Activated CD8-positive, alpha-beta T cell treated with anti-CD3 and anti-CD28 coated beads for 36 hours (primary cell): Measurements from ENCODE around the gene POC5. TPM values are rescaled to one million over a fixed set of nuclear protein-coding genes. Genes with fewer than 3 reads are reported as not detected.

Source experiments
- ATAC-seq: fragments of 200-7000 bp; cut with Tn5 transposase; one replicate; pipeline ENCODE4 v1.10.0; 2021; ENCODE audit warnings: mild to moderate bottlenecking, moderate library complexity
- CTCF ChIA-PET: fragments of 350-600 bp; sonication (Branson Sonifier 250); formaldehyde crosslinking; loops from one replicate; lab custom pipeline; 2021; ENCODE audit warnings: antibody characterized with exemption; lab: Charles Lee
- POLR2A ChIA-PET: fragments of 350-600 bp; sonication (Branson Sonifier 250); formaldehyde crosslinking; loops from one replicate; lab custom pipeline; 2021; ENCODE audit warnings: antibody characterized with exemption; lab: Charles Lee
- DNase-seq: peaks from one replicate; pipeline ENCODE4 v3.0.0-alpha.2; 2020
- H3K27ac Mint-ChIP-seq: one replicate; pipeline ENCODE4 v1.8.0; 2021; ENCODE audit warnings: mild to moderate bottlenecking, mixed read lengths
- H3K27me3 Mint-ChIP-seq: one replicate; pipeline ENCODE4 v1.8.0; 2021; ENCODE audit warnings: mixed read lengths
- H3K36me3 Mint-ChIP-seq: one replicate; pipeline ENCODE4 v1.8.0; 2021; ENCODE audit warnings: low read depth, mixed read lengths
- H3K4me1 Mint-ChIP-seq: one replicate; pipeline ENCODE4 v1.8.0; 2021; ENCODE audit warnings: low read depth, mixed read lengths
- H3K4me3 Mint-ChIP-seq: one replicate; pipeline ENCODE4 v1.8.0; 2021; ENCODE audit warnings: mild to moderate bottlenecking, moderate library complexity, mixed read lengths
- H3K9me3 Mint-ChIP-seq: one replicate; pipeline ENCODE4 v1.8.0; 2021; ENCODE audit warnings: mixed read lengths
- CTCF ChIP-seq: fragments of 200-600 bp; IDR thresholded peaks from one replicate; pipeline ENCODE4 v1.8.0; 2022; ENCODE audit warnings: antibody characterized with exemption, mild to moderate bottlenecking
- intact Hi-C: fragments of 100-400 bp; cut with micrococcal nuclease; formaldehyde crosslinking; loops from one replicate; pipeline ENCODE4 v1.10.0; 2022
- total RNA-seq, 2 experiments: library from RNA; stranded (reverse); gene quantifications; one replicate each; pipeline ENCODE4 v1.2.3, GENCODE V29; 2021

The POC5 gene
- total RNA-seq, 2 experiments from 2014 or later, result 14.5 to 15.7 TPM

- Mint-ChIP-seq H3K27me3 (no peaks in the 10 kb centered on the region), H3K9me3 (no peaks in the 10 kb centered on the region), H3K27ac (no peak overlapping the region), H3K36me3 (no peaks in the 10 kb centered on the region), H3K4me1 (peaks cover 2% of the 10 kb centered on the region), H3K4me3 (no peak overlapping the region)
- DNase-seq (no peak), ATAC-seq (no peak)
- no peak for TF ChIP-seq CTCF
- POLR2A ChIA-PET, result no interaction called here
- CTCF ChIA-PET, result no interaction called here
- intact Hi-C loops, result no loop called here
These were observed 3.6 kb upstream of the POC5 start for GRCh38 chr5:75720882-75721281.

- ChIA-PET POLR2A (interaction anchor here (0.8 to 1.2 kb wide), 2 partner anchors 10 to 12 kb away, joined by 3 to 5 read pairs; no protein-coding TSS in a partner anchor), CTCF (interaction anchor here (1.2 kb wide), 2 partner anchors 8 to 10 kb away, joined by 3 to 4 read pairs; no protein-coding TSS in a partner anchor)
- peaks cover 27% of the 10 kb centered on the region for H3K4me1 Mint-ChIP-seq
- H3K4me3 Mint-ChIP-seq, result peak overlapping the region; percentile 96
- H3K27ac Mint-ChIP-seq, result peak overlapping the region; percentile 99
- H3K36me3 Mint-ChIP-seq, result peaks cover 17% of the 10 kb centered on the region
- TF ChIP-seq CTCF, result no peak
- ATAC-seq (peak; percentile 1), DNase-seq (no peak)
- H3K9me3 Mint-ChIP-seq, result no peaks in the 10 kb centered on the region
- intact Hi-C loops, result no loop called here
- H3K27me3 Mint-ChIP-seq, result no peaks in the 10 kb centered on the region
These were observed 539 bp downstream of the POC5 start for GRCh38 chr5:75716715-75717081.

DNA sequence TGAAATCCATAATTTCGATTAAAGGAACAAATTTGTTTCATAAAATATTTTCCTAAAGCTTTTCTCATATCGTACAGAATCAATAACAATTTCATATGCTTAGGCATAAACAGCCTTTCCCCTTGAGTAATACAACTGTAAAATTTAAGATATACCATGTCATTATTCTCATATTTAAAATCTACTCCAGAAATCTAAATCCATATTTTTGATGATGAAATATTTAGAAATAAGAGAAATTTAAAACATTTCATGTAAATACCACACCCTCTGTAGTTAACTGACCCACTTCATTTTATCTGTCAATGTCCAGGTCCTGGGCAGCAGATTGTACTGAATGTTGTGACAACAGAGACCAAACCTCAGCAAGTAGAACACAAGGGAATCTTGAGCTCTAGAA, 5.1 kb downstream of the POC5 start:
- ChIA-PET POLR2A (no interaction called here), CTCF (no interaction called here)
- peaks cover 24% of the 10 kb centered on the region for H3K36me3 Mint-ChIP-seq

DNA sequence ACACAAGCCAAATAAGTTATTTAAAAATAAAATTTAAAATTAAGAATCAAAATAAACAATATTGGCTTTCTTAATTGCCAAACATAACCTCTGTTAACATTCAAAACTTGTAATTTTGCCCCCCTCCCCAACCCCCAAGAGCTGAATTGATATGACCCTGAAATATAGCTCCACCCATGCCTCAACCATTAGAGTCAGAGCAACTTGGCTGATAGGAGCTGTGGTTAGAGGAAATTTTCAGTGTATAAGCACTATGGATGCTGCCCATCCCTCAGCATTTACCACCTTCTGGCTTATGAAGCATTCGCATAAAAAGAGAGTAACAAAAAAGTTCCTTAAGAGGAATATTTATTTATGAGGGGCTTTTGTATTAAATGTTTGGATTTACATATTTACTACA, 6.1 kb downstream of the POC5 start:
- Mint-ChIP-seq H3K4me3 (no peak overlapping the region), H3K9me3 (no peaks in the 10 kb centered on the region), H3K27ac (no peak overlapping the region), H3K27me3 (no peaks in the 10 kb centered on the region), H3K4me1 (peaks cover 35% of the 10 kb centered on the region), H3K36me3 (peaks cover 24% of the 10 kb centered on the region)
- DNase-seq (no peak), ATAC-seq (no peak)
- intact Hi-C loops, result no loop called here
- CTCF ChIA-PET, result no interaction called here
- no peak for TF ChIP-seq CTCF
- POLR2A ChIA-PET, result no interaction called here

More for the DNA sequence above, 5.1 kb downstream of the POC5 start:
- no peak for TF ChIP-seq CTCF
- Mint-ChIP-seq H3K4me3 (no peak overlapping the region), H3K9me3 (no peaks in the 10 kb centered on the region), H3K4me1 (peaks cover 34% of the 10 kb centered on the region), H3K27ac (no peak overlapping the region), H3K27me3 (no peaks in the 10 kb centered on the region)
- intact Hi-C loops, result no loop called here
- no peak for ATAC-seq
- DNase-seq, result no peak

DNA sequence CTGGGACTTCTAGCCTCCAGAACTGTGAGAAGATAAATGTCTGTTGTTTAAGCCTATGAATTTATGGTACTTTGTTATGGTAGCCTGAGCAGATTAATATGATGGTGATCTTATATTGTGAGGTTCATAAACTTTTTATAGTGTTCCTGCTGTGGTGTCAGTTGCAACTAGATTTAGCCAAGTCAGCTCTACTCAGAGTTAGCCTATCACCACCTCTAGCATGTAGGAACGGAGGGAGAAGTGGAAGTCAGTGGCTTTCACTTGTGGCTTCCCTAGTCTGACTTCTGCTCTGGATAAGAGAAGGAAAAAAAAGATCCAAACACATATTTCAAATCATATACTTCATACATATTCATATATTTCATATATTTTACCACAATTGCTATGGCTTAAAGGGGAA, 6.6 kb downstream of the POC5 start:
- Mint-ChIP-seq H3K4me1 (peaks cover 35% of the 10 kb centered on the region), H3K27me3 (no peaks in the 10 kb centered on the region), H3K27ac (no peak overlapping the region), H3K36me3 (peaks cover 24% of the 10 kb centered on the region), H3K9me3 (no peaks in the 10 kb centered on the region), H3K4me3 (no peak overlapping the region)
- ATAC-seq, result no peak
- POLR2A ChIA-PET, result no interaction called here
- intact Hi-C loops, result no loop called here
- DNase-seq, result no peak
- no peak for TF ChIP-seq CTCF
- CTCF ChIA-PET, result no interaction called here
